ENCODE results near the gene TYW1B.
"Not testable (repeated sequence)": the region's sequence is repeated elsewhere in the genome, so short reads cannot be mapped to it uniquely, and the experiment has no call there.

DNA sequence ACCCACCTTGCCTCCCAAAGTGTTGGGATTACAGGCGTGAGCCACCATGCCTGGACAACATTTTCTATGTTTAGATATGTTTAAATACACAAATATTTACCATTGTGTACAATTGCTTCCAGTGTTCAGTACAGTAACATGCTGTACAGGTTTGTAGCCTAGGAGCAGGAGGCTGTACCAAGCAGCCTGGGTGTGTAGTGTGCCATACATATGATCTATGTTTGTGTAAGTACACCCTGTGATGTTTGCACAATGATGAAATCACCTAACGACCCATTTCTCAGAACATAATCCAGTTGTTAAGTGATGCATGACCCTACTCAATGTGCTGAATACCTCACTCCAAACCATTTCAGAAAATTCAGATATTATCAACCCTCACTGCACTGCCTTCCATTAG lies 24.9 kb upstream of the TYW1B start:
- TF ChIP-seq, protein P1, sequence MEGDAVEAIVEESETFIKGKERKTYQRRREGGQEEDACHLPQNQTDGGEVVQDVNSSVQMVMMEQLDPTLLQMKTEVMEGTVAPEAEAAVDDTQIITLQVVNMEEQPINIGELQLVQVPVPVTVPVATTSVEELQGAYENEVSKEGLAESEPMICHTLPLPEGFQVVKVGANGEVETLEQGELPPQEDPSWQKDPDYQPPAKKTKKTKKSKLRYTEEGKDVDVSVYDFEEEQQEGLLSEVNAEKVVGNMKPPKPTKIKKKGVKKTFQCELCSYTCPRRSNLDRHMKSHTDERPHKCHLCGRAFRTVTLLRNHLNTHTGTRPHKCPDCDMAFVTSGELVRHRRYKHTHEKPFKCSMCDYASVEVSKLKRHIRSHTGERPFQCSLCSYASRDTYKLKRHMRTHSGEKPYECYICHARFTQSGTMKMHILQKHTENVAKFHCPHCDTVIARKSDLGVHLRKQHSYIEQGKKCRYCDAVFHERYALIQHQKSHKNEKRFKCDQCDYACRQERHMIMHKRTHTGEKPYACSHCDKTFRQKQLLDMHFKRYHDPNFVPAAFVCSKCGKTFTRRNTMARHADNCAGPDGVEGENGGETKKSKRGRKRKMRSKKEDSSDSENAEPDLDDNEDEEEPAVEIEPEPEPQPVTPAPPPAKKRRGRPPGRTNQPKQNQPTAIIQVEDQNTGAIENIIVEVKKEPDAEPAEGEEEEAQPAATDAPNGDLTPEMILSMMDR (conservative IDR thresholded peaks at IDR 0.05; ENCODE audit: low read depth, low read length): not testable (repeated sequence)
- TF ChIP-seq EZH2 (IDR thresholded peaks at IDR 0.05; ENCODE audit: borderline replicate concordance, low read depth, low read length, poor library complexity, severe bottlenecking): not testable (repeated sequence)
